WTC11 (cell line): ENCODE results near the gene SMIM44.

Source experiments
- CREB1 ChIP-seq: sonication (generic); formaldehyde crosslinking; IDR thresholded peaks from 2 replicates; pipeline ENCODE4 v1.8.0; 2023; ENCODE audit warnings: mild to moderate bottlenecking, missing genetic modification reagents
- ESRRA ChIP-seq: sonication (generic); formaldehyde crosslinking; IDR thresholded peaks from 2 replicates; pipeline ENCODE4 v1.8.1; 2022; ENCODE audit warnings: mild to moderate bottlenecking, missing genetic modification reagents, borderline replicate concordance
- KAT7 ChIP-seq: sonication (generic); formaldehyde crosslinking; IDR thresholded peaks from 2 replicates; pipeline ENCODE4 v1.8.1; 2023; ENCODE audit warnings: missing genetic modification reagents, mild to moderate bottlenecking, borderline replicate concordance
- MXD4 ChIP-seq: fragments of 250-450 bp; sonication (Bioruptor Pico); IDR thresholded peaks from 2 replicates; pipeline ENCODE4 v1.8.0; 2021; ENCODE audit warnings: mild to moderate bottlenecking, moderate library complexity, borderline replicate concordance
- NR1H2 ChIP-seq: sonication (generic); formaldehyde crosslinking; IDR thresholded peaks from 2 replicates; pipeline ENCODE4 v1.9.0; 2021; ENCODE audit warnings: mild to moderate bottlenecking, moderate library complexity, missing genetic modification reagents
- RELA ChIP-seq: sonication (generic); formaldehyde crosslinking; IDR thresholded peaks from 2 replicates; pipeline ENCODE4 v1.8.1; 2022; ENCODE audit warnings: missing genetic modification reagents, mild to moderate bottlenecking, borderline replicate concordance
- ZNF416 ChIP-seq: fragments of 250-450 bp; sonication (Bioruptor Pico); IDR thresholded peaks from 2 replicates; pipeline ENCODE4 v1.9.0; 2021; ENCODE audit warnings: mild to moderate bottlenecking, inconsistent platforms
- TF ChIP-seq, protein P1 (sequence below): sonication (generic); formaldehyde crosslinking; IDR thresholded peaks from 2 replicates; pipeline ENCODE4 v1.8.1; 2023; ENCODE audit warnings: mild to moderate bottlenecking, missing genetic modification reagents, moderate library complexity
- TF ChIP-seq, protein P2 (sequence below): sonication (generic); formaldehyde crosslinking; IDR thresholded peaks from 2 replicates; pipeline ENCODE4 v1.8.1; 2023; ENCODE audit warnings: mild to moderate bottlenecking, missing genetic modification reagents, moderate library complexity
- TF ChIP-seq, protein P3 (sequence below): fragments of 200-600 bp; IDR thresholded peaks from 2 replicates; pipeline ENCODE4 v1.8.0; 2022; ENCODE audit warnings: antibody characterized with exemption
- TF ChIP-seq, protein P4 (sequence below): sonication (generic); formaldehyde crosslinking; IDR thresholded peaks from 2 replicates; pipeline ENCODE4 v1.8.0; 2022; ENCODE audit warnings: mild to moderate bottlenecking, missing genetic modification reagents

DNA sequence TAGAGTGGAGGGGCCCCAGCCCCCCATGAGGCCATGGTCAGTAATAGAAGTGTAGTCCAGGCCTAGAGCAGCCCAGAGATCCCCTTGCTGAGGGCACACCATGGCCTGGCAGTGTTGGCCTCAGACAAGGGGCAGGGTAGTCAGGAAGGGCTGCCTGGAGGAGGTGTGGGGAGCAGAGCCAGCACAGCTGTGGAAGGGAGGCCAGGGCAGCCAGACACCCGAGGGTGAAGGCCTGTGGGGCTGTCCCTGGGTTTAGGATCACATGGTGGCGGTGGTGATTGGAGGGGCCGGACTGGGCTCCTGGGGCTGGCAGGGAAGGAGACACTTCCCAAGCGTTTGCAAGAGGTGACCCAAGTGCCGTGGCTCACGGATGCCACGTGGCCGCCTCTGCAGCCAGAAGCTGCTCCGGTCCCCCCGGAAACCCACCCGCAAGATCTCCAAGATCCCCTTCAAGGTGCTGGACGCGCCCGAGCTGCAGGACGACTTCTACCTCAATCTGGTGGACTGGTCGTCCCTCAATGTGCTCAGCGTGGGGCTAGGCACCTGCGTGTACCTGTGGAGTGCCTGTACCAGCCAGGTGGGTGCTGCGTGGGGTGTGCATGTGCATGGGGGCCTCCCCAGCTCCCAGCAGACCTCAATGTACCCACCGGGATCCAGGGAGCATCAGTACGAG, 44.1 kb upstream of the SMIM44 start:
- TF ChIP-seq RELA = no peak
- TF ChIP-seq, protein P1, sequence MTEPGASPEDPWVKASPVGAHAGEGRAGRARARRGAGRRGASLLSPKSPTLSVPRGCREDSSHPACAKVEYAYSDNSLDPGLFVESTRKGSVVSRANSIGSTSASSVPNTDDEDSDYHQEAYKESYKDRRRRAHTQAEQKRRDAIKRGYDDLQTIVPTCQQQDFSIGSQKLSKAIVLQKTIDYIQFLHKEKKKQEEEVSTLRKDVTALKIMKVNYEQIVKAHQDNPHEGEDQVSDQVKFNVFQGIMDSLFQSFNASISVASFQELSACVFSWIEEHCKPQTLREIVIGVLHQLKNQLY (CRISPR knock-in tag) = no peak
- TF ChIP-seq, protein P2, sequence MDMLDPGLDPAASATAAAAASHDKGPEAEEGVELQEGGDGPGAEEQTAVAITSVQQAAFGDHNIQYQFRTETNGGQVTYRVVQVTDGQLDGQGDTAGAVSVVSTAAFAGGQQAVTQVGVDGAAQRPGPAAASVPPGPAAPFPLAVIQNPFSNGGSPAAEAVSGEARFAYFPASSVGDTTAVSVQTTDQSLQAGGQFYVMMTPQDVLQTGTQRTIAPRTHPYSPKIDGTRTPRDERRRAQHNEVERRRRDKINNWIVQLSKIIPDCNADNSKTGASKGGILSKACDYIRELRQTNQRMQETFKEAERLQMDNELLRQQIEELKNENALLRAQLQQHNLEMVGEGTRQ = no peak
- no peak for TF ChIP-seq MXD4 (CRISPR knock-in tag)
- TF ChIP-seq CREB1 (CRISPR knock-in tag) = no peak
- TF ChIP-seq, protein P3, sequence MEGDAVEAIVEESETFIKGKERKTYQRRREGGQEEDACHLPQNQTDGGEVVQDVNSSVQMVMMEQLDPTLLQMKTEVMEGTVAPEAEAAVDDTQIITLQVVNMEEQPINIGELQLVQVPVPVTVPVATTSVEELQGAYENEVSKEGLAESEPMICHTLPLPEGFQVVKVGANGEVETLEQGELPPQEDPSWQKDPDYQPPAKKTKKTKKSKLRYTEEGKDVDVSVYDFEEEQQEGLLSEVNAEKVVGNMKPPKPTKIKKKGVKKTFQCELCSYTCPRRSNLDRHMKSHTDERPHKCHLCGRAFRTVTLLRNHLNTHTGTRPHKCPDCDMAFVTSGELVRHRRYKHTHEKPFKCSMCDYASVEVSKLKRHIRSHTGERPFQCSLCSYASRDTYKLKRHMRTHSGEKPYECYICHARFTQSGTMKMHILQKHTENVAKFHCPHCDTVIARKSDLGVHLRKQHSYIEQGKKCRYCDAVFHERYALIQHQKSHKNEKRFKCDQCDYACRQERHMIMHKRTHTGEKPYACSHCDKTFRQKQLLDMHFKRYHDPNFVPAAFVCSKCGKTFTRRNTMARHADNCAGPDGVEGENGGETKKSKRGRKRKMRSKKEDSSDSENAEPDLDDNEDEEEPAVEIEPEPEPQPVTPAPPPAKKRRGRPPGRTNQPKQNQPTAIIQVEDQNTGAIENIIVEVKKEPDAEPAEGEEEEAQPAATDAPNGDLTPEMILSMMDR = no peak
- no peak for TF ChIP-seq NR1H2
- TF ChIP-seq ESRRA (CRISPR knock-in tag) = no peak
- TF ChIP-seq KAT7 (CRISPR knock-in tag) = no peak
- TF ChIP-seq, protein P4, sequence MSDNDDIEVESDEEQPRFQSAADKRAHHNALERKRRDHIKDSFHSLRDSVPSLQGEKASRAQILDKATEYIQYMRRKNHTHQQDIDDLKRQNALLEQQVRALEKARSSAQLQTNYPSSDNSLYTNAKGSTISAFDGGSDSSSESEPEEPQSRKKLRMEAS (CRISPR knock-in tag) = no peak
- no peak for TF ChIP-seq ZNF416 (CRISPR knock-in tag)
